T-helper 22 cell (primary cell): ENCODE data around the gene RPGRIP1.
"Not testable (repeated sequence)": the region's sequence is repeated elsewhere in the genome, so short reads cannot be mapped to it uniquely, and the experiment has no call there.

ENCODE experiments used
- DNase-seq: peaks from one replicate; pipeline ENCODE4 v3.0.0-alpha.2; 2020; ENCODE audit warnings: low read depth

The RPGRIP1 gene

DNA sequence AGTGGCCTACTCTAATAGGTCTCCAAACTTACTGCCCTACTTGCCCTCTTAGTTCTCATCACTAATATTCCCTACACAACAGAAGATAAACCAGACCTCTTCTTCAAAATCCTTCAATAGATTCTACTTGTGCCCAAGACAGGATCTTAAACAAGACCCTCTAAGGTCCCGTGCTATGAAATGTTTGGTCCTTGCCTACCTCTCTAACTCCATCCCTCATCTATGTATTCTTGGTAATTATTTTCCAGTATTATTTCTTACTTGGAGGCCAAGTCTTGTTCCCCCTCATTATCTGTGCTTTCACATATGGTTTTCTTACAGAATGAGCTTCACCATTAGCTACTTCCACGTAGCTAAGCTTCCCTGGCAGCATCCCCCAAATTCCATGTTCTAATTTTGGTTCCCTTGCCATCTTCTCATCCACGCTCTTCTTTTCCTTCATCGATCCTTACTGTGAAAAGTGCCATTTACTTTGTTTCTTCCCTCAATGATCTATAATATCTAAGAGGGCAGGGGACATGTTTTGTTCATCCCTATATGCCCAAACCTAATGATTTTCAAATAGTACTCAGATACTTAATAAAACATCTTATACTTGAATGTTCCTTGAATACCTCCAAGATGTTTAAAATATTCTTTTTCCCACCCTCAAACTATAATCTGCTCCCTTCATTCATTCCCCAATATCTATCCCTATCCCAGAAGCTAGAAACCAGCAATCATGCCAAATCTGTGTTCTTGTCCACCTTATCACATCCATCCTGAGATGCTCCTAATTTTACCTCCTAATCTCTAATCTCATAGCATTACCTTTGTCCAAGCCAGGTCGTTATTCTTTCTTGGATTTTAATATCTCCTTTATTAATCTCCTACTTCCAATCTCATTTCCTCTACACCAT lies 20.7 kb upstream of the RPGRIP1 start:
- DNase-seq = no peak

DNA sequence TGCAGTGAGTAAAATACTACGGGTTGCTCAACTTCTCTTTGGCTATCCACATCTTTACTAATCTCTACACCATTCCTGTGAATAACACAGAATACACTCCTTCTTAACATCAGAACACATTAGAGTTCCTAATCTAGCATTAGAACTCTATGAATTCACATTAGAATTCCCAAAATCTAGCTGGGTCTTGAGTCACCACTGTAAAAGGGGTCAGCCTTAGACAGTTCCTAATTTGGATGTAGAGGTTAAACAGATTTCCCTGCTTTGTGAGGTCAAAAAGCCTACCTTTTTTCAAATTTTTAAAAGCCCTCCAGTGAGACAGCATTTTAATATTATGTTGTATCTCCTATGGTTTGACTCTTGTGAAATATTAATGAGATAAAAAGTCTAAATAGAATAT lies 18.1 kb upstream of the RPGRIP1 start:
- no peak for DNase-seq

DNA sequence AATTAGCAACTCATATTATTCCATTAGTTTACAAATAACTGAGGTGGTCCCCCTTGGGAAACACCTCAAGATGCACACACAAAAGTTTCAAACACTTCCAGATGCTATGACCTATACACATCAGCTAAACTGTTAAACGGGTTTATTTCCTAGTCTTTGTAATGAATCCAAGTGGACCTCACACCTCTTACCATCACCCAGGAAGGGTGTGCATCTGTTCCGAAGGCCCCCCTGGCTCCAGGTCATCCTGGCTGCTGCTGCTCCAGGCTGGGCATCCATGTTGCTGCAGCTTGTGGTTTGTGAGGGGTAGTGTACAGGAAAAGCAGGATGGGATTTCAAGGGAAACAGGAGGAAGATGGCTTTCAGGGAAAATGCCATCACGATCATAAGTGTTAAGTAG lies 17.5 kb upstream of the RPGRIP1 start:
- DNase-seq = no peak

DNA sequence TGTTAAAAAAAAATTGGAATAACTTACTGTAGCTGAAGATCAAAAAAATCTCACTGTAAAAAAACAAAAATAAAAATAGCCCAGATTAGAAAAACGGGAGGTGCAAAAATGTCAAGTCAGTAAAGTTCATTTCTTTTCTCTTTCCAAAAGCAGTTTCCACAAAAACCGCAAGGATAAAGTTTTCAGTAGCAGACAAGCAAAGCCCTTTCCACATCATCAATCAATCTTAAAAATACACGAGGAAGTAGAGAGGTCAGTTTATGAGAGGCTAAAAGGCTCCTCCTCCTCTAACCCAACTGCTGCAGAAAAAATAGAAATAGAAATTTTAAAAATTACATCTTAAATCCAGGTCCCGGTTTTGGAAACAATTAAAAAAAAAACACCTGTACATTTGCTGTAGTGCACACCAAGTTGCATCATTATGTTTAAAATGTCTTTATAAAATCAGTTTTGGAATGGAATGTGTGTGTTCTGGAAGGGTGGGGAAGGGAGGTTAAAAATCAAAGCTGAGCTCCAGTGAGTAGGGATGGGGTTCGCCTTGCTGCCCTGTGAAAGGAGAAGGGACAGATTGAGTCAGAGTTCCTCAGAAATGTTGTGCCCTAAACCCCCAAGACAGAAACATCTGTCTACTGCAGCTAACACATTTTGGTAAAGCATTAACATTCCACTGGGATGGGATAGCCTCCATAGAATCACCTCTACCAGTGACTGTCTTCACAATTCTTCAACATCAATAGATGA lies 16.4 kb upstream of the RPGRIP1 start:
- DNase-seq = no peak

DNA sequence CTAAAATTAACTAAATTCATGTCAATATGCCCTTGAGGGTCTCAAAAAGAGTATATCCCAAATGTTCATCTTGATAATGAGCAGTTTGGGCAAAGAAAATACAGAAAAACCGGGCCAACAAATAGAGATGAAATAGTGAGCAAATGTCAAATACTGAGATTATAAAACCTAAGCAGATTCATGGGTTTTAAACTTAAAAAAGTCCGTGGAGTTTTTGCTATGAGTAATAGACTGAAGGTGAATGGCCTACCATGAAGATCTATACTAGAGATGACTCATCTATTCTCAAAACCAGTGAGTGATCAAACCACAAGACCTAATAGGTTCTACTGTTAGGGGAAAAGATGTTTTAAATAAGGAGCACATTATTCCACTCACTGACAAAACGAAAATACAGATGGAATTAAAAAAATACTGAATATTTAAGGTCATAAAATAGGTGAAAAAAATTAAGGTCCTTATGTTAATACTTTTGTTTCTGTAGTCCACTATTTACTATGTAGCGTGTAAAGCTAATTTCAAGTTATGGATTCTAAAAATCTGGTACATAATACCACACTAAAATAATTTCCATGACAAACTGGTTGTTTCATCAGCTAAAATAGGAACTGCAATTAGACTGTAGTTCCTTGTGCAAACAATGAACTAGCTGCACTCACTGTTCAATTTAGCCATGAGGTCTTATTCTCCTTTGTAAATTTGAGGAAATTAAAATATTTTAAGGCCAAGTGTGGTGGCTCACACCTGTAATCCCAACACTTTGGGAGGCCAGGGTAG lies 15.7 kb upstream of the RPGRIP1 start:
- DNase-seq = no peak

DNA sequence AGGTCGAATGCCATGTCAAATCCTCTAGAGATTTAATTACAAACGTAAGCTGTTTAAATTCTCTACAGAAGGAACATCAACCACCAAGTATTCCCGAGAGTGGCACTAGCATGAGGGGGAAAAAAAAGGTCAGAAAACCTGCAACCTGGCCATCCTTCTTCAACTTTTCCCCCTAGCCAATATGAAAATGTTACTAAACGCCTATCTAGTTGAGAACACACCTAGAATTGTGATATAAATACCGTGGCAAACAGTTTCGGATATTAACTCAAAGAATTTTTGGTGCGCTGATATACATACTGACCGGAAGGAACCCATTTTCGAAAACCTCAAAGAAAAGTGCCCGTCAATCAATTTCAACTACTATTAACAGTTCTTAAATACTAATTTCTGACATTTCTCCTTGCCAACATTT lies 12.4 kb upstream of the RPGRIP1 start:
- DNase-seq = no peak

DNA sequence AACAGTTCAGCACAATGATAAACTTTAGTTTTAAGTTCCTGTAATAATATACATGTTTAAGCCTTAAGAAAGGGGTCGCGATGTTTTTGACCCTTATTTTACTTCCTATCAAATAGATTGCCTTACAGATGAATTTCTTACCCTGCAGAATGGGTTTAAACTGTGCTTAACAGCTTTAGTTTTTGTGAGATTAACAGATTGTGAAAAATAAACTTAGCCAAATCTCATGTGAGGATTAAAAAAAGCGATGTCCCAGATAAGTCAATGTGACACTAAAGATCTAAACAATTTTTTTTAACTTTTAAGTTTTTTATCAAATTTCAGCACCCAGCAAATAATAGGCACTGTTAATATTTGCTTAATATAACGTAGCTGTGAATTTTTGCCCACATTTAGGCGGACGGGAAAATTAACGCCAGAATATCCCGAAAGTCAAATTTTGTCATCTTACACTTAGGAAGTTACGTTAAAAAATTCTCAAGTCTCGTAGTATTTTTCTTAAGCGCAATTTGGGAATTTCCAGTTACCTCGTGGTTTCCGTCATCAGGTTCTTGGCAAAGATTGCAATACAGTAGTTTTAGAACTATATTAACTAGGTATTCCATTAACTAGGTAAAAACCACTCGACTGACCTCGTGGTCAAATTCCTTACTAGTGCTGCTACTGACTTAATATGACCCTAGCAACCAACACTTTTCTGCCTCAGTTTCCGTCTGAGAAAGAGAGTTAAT lies 11.8 kb upstream of the RPGRIP1 start:
- no peak for DNase-seq

DNA sequence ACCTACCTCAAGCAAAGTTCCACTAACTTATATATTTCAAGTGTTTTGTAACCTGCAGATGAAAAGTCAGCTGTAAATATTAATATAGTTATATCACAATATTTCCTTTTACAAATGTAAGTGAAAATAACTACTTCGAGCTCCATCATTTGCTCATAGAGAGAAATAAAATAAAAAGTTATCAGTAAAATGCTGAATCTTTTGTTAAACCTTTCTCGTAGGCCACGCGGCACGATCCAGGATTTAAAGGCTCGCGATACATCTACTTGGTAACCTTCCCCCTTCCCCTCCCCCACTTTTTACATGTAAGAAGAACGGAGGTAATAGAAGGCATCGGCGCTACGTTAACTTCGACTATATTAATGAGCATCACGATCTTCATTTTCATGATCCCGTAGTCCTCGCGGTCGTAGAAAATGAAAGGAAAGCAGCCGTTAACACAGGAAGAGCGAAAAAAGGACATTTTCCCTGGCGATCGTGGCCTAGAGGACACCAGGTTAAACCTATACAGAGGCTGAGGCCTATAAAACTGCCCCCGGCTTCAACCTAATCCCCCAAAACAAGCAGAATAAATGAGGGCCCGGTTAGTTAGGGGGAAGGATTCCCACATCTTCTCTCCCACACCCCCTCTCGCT lies 11.1 kb upstream of the RPGRIP1 start:
- no peak for DNase-seq

DNA sequence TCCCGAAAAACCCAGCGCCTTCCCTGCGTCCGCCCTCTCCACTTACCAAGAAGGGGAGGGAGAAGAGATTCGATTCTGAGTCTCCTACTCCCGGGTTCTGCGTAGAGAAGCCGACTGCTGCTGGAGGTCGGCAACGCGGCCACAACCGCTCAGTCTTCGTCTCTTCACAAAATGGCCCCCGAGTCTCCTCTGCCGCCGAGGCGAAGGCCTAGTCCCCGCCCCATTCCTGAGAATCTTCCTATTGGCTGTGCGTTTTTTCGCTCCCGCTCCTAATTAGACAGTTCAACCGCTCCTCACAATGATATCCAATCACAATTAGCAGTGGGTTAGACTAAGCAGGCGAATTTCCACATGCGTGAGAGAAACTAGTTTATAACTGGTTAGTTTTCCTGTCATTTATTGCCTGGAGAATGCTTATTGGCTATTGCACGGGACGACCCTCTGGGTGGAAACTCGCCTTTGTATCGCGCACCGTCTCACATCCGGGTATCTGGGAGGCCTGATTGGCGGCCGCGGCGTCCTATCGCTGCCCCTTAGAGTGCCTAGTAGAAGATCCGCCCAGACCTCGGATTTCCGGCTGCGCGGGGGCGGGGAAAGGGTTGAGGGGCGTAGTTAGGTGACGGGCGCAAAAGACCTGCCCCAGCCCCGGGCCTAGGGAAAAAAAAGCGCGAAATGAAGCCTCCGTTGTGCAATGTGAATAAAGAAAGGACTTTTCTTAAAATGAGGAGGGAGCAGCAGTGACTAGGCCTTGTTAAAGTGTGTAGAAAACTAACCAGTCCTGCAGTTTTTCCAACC lies 10.4 kb upstream of the RPGRIP1 start, which contains the start of gene HNRNPC:
TSS of gene HNRNPC (minus strand) at position 191 of the 795 bp plus-strand sequence. CDS start 35,249 bp downstream, outside the sequence.
- peak; percentile 100 for DNase-seq

DNA sequence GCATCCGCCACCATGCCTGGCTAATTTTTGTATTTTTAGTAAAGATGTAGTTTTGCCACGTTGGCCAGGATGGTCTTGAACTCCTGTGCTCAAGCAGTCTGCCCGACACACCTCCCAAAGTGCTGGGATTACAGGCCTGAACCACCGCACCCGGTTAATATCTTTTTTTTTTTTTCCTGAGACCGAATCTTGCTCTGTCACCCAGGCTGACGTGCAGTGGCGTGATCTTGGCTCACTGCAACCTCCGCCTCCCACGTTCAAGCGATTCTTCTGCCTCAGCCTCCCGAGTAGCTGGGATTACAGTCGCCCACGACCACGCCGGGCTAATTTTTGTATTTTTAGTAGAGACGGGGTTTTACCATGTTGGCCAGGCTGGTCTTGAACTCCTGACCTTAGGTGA lies 7.2 kb upstream of the RPGRIP1 start:
- not testable (repeated sequence) for DNase-seq

DNA sequence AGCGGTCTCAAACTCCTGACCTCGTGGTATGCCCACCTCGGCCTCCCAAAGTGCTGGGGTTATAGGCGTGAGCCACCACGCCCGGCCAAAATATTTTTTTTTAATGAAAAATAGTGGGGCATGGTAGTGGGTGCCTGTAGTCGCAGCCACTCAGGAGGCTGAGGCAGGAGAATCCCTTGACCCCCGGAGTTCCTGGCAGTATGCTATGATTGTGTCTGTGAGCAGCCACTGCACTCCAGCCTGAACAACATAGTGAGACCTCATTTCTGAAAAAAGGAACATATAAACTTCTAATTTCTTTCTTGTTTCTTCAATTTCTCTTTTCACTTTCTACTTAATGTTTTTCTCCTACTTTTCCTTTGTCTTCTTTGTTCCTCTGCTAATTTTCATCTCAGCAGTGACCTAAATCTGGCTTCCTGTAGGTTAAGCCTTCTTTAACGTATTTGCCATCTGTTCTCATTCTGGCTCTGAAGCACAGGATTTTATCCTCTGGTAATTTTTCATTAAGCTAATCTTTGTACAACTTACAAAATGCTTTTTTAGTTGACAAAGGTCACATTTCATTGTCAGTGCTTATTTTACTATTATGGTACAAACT lies 4.5 kb upstream of the RPGRIP1 start:
- no peak for DNase-seq

DNA sequence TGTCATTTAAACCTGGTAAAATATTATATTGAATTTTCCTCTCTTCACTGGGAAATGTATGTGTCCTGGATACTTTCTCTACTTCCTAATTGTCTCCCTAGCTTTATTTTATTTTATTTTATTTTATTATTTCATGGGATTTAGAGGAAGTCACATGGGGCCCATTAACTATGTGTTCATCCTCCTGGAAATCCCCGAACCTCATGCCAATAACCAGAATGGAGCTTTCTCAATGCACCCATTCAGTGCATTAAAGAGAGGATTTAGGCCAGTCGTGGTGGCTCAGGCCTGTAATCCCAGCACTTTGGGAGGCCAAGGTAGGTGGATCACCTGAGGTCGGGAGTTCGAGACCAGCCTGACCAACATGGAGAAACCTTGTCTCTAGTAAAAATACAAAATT lies 1.3 kb upstream of the RPGRIP1 start:
- no peak for DNase-seq

DNA sequence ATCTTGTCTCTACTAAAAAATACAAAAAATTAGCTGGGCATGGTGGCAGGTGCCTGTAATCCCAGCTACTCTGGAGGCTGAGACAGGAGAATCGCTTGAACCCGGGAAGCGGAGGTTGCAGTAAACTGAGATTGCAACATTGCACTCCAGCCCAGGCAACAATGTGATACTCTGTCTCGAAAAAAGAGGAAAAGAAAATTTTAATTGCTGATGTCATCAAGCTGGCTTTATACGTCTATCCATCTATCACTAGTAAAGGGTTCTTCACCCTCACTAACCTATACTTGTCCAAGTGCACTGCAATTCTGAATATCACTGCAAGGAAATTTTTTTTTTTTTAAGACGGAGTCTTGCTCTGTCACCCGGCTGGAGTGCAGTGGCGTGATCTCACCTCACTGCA lies 2.0 kb downstream of the RPGRIP1 start:
- DNase-seq = not testable (repeated sequence)

DNA sequence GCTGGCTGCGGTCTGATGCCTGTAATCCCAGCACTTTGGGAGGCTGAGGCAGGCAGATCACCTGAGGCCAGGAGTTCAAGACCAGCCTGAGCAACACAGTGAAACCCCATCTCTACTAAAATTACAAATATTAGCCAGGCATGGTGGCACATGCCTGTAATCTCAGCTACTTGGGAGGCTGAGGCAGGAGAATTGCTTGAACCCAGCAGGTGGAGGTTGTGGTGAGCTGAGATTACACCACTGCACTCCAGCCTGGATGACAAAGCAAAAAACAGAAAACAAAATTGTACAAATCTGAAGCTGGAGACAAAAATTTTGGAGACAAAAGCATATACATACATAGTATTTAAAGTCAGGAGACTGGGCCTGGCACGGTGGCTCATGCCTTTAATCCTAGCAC lies 6.6 kb downstream of the RPGRIP1 start:
- DNase-seq = not testable (repeated sequence)

DNA sequence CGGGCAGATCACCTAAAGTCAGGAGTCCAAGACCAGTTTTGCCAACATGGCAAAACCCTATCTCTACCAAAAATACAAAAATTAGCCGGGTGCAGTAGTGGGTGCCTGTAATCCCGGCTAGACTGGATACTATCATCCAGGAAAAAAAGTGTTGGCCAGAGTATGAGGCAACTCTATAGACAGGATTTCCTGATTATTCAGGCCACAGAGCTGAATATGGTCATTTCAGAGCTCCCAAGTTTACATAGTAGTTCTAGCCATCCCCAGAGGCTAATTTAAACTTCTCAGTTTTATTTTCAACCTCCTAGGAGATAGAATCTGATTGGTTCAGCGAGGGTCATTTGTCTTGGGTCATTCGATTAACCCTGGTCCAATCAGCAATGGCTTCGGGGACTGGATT lies 7.3 kb downstream of the RPGRIP1 start:
- no peak for DNase-seq

DNA sequence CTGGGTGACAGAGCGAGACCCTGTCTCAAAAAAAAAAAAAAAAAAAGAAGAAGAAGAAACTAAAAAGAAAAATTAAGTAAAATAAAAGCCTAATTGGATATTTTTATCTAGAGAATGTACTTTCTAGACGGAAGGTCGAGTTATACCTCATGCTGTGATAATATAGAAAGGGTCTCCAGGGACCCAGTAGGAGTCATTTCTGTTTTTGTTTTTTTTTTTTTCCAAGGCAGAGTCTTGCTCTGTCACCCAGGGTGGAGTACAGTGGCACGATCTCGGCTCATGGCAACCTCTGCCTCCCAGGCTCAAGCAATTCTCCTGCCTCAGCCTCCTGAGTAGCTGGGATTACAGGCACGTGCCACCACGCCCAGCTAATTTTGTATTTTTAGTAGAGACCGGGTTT lies 14.1 kb downstream of the RPGRIP1 start:
- not testable (repeated sequence) for DNase-seq

DNA sequence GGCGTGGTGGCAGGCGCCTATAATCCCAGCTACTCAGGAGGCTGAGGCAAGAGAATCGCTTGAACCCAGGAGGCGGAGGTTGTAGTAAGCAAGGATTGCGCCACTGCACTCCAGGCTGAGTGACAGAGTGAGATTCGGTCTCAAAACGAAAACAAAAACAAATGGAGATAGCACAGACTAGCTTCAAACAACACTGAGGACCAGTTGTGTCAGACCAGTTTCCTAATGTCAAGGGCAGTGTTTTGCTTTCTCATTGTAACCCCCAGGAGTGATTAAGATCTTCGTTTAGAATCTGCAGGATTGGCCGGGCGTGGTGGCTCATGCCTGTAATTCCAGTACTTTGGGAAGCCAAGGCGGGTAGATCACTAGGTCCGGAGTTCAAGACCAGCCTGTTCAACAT lies 18.5 kb downstream of the RPGRIP1 start:
- DNase-seq = no peak

DNA sequence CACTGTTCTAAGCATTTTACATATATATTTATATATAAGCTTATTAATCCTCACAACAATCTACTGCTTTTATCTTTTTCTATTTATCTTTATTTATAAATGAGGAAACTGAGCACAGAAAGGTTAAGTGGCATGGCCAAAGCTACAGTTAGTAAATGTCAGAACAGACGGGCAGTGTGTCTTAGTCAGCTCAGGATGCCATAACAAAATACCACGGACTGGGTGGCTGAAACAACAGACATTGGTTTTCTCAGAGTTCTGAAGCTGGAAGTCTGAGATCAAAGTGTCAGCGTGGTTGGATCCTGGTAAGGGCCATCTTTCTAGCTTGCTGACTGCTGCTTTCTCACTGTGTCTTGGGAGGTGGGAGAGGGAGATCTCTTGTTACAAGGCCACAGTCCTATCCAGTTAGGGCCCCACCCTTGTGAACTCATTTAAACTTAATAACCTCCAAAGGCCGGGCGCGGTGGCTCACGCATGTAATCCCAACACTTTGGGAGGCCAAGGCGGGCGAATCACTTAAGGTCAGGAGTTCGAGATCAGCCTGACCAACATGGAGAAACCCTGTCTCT lies 19.8 kb downstream of the RPGRIP1 start:
- no peak for DNase-seq

DNA sequence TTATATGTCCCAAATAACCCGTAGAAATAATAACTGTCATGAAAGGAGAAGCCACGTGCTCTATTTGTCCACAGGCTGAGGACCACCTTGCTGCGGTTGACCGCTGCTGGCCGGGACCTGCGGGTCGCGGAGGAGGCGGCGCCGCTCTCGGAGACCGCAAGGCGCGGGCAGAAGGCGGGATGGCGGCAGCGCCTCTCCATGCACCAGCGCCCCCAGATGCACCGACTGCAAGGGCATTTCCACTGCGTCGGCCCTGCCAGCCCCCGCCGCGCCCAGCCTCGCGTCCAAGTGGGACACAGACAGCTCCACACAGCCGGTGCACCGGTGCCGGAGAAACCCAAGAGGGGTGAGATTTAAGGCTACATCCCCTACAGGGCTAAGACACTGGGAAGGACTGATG lies 21.0 kb downstream of the RPGRIP1 start:
- DNase-seq = no peak
